Prostate gland (tissue), 2 donors: Measurements from ENCODE around the gene CCDC70. TPM values are rescaled to one million over a fixed set of nuclear protein-coding genes. Genes with fewer than 3 reads are reported as not detected.

Source experiments
- DNase-seq: peaks from one replicate; pipeline ENCODE4 v3.0.0-alpha.2; 2019; ENCODE audit warnings: low spot score
- H3K27ac ChIP-seq, 2 donors: fragments of 200-600 bp; sonication (generic); 2 replicates each; pipeline ENCODE4 v1.5.1; 2017 to 2019
- H3K27me3 ChIP-seq: fragments of 200-600 bp; sonication (generic); replicated peaks from 2 replicates; pipeline ENCODE4 v1.5.1; 2019; ENCODE audit not compliant: insufficient read depth
- H3K36me3 ChIP-seq, 2 donors: fragments of 200-600 bp; sonication (generic); 1 replicate in 1 of 2; 2 replicates in 1 of 2; pipeline versions ENCODE4 v1.5.1 to v1.8.1; 2017 to 2019
- H3K4me1 ChIP-seq: fragments of 200-600 bp; sonication (generic); replicated peaks from 2 replicates; pipeline ENCODE4 v1.5.1; 2019
- H3K4me3 ChIP-seq, 2 donors: fragments of 200-600 bp; sonication (generic); 2 replicates each; pipeline ENCODE4 v1.5.1; 2017 to 2019
- H3K9me3 ChIP-seq: fragments of 200-600 bp; sonication (generic); 2 replicates; pipeline ENCODE4 v1.5.1; 2017
- POLR2A ChIP-seq: fragments of 450-650 bp; IDR thresholded peaks from one replicate; pipeline ENCODE4 v1.6.1; 2016; ENCODE audit warnings: antibody characterized with exemption, mild to moderate bottlenecking
- POLR2AphosphoS5 ChIP-seq: sonication (generic); formaldehyde crosslinking; IDR thresholded peaks from one replicate; pipeline ENCODE4 v1.6.1; 2017; ENCODE audit warnings: antibody characterized with exemption
- WGBS: methylation state at CpG from one replicate; pipeline ENCODE4 v1.1.5; 2018; 5-methylcytosine and 5-hydroxymethylcytosine counted together
- intact Hi-C: fragments of 100-400 bp; cut with DNase I; formaldehyde crosslinking; loops from one replicate; pipeline ENCODE4 v1.14.2; 2022
- total RNA-seq, 2 donors: library from RNA; depleted of rRNA; stranded (reverse); fragments of >200 nt; gene quantifications; one replicate each; pipeline ENCODE4 v1.1.0, GENCODE V29; 2016
- TF ChIP-seq, protein P1 (sequence below), 4 experiments: fragments of 200-600 bp in 2 of 4; fragments of 450-650 bp in 2 of 4; sonication (generic) in 2 of 4; IDR thresholded peaks; 1 replicate in 3 of 4; 2 replicates in 1 of 4; pipeline ENCODE4 v1.5.1; 2016 to 2019; ENCODE audit warnings: antibody characterized with exemption in 4 of 4, mild to moderate bottlenecking in 2 of 4, moderate library complexity in 2 of 4

CCDC70 gene
- total RNA-seq, 2 donors from 2014 or later: 11.5 TPM; not detected in 1

GRCh38 chr13:51833980-51834379, 27.8 kb upstream of the CCDC70 start:
- Histone ChIP-seq H3K36me3 (no peaks in the 10 kb centered on the region), H3K9me3 (no peaks in the 10 kb centered on the region), H3K4me1 (no peaks in the 10 kb centered on the region), H3K27ac (no peak overlapping the region), H3K4me3 (no peak overlapping the region), H3K27me3 (no peaks in the 10 kb centered on the region)
- WGBS: 77% methylated on average over 10 of the region's 10 CpGs
- intact Hi-C loops: no loop called here
- TF ChIP-seq, protein P1, sequence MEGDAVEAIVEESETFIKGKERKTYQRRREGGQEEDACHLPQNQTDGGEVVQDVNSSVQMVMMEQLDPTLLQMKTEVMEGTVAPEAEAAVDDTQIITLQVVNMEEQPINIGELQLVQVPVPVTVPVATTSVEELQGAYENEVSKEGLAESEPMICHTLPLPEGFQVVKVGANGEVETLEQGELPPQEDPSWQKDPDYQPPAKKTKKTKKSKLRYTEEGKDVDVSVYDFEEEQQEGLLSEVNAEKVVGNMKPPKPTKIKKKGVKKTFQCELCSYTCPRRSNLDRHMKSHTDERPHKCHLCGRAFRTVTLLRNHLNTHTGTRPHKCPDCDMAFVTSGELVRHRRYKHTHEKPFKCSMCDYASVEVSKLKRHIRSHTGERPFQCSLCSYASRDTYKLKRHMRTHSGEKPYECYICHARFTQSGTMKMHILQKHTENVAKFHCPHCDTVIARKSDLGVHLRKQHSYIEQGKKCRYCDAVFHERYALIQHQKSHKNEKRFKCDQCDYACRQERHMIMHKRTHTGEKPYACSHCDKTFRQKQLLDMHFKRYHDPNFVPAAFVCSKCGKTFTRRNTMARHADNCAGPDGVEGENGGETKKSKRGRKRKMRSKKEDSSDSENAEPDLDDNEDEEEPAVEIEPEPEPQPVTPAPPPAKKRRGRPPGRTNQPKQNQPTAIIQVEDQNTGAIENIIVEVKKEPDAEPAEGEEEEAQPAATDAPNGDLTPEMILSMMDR (IDR thresholded peaks at IDR 0.05): no peak
- TF ChIP-seq POLR2A (no peak), POLR2AphosphoS5 (no peak)
- DNase-seq: no peak

- TF ChIP-seq, protein P1 (IDR thresholded peaks at IDR 0.05): no peak
- TF ChIP-seq POLR2AphosphoS5 (no peak), POLR2A (no peak)
- WGBS: 59% methylated on average over 7 of the region's 7 CpGs
- no peaks in the 10 kb centered on the region for H3K9me3 ChIP-seq
- intact Hi-C loops: no loop called here
- no peaks in the 10 kb centered on the region for H3K4me1 ChIP-seq
- H3K27me3 ChIP-seq: no peaks in the 10 kb centered on the region
- no peak for DNase-seq
- H3K36me3 ChIP-seq: no peaks in the 10 kb centered on the region
- no peak overlapping the region for H3K27ac ChIP-seq
- no peak overlapping the region for H3K4me3 ChIP-seq
These were observed 27.1 kb upstream of the CCDC70 start for GRCh38 chr13:51834581-51835171.

DNA sequence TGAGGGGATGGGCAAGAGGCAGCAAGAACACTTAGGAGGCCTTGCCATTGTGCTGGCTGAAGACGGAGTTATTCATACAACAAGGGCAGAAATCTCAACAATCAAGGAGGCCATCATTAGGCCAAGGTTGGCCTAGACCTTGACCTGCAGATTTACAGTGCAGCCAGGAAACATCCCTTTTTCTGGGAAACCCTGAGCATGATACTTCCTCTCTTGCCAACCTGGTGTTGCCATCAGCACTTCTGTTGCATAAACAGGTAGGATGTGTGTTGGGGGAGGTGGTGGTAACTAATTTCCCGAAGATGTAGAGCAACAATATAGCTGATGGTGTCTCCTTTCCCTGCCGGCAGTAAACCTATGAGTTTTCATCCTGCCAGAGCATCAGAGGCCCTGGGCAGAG, 24.8 kb upstream of the CCDC70 start:
- H3K9me3 ChIP-seq: no peaks in the 10 kb centered on the region
- H3K4me3 ChIP-seq: no peak overlapping the region
- TF ChIP-seq POLR2A (no peak), POLR2AphosphoS5 (no peak)
- TF ChIP-seq, protein P1 (IDR thresholded peaks at IDR 0.05): no peak
- 97% methylated on average over 3 of the region's 3 CpGs for WGBS
- intact Hi-C loops: no loop called here
- H3K27me3 ChIP-seq: no peaks in the 10 kb centered on the region
- no peaks in the 10 kb centered on the region for H3K4me1 ChIP-seq
- H3K36me3 ChIP-seq: no peaks in the 10 kb centered on the region
- no peak overlapping the region for H3K27ac ChIP-seq
- DNase-seq: no peak

- 94% methylated on average over 8 of the region's 8 CpGs for WGBS
- TF ChIP-seq, protein P1 (IDR thresholded peaks at IDR 0.05): no peak
- TF ChIP-seq POLR2A (no peak), POLR2AphosphoS5 (no peak)
- no peaks in the 10 kb centered on the region for H3K27me3 ChIP-seq
- H3K4me3 ChIP-seq: no peak overlapping the region
- no peak overlapping the region for H3K27ac ChIP-seq
- DNase-seq: no peak
- intact Hi-C loops: no loop called here
- H3K9me3 ChIP-seq: no peaks in the 10 kb centered on the region
- H3K4me1 ChIP-seq: no peaks in the 10 kb centered on the region
- H3K36me3 ChIP-seq: no peaks in the 10 kb centered on the region
These were observed 23.4 kb upstream of the CCDC70 start for GRCh38 chr13:51838240-51838846.
